HFFc6 (cell line): ENCODE measurements around the gene RASSF3. TPM values are rescaled to one million over a fixed set of nuclear protein-coding genes. Genes with fewer than 3 reads are reported as not detected.
"Not testable (repeated sequence)": the region's sequence is repeated elsewhere in the genome, so short reads cannot be mapped to it uniquely, and the experiment has no call there.

ENCODE experiments used
- DNase-seq: peaks from one replicate; pipeline ENCODE4 v3.0.0-alpha.2; 2018
- H3K27ac Mint-ChIP-seq: 2 replicates; pipeline ENCODE4 v1.8.0; 2020; ENCODE audit warnings: mild to moderate bottlenecking, mixed read lengths
- H3K27me3 Mint-ChIP-seq: 2 replicates; pipeline ENCODE4 v1.8.0; 2021; ENCODE audit warnings: mild to moderate bottlenecking, moderate library complexity, mixed read lengths; ENCODE audit not compliant: insufficient read depth
- H3K36me3 Mint-ChIP-seq: 2 replicates; pipeline ENCODE4 v1.8.0; 2021; ENCODE audit warnings: low read depth, mixed read lengths
- H3K4me1 Mint-ChIP-seq: 2 replicates; pipeline ENCODE4 v1.8.0; 2020; ENCODE audit warnings: low read depth, mixed read lengths
- H3K4me3 Mint-ChIP-seq: 2 replicates; pipeline ENCODE4 v1.8.0; 2020; ENCODE audit warnings: mild to moderate bottlenecking, moderate library complexity, mixed read lengths
- H3K9me3 Mint-ChIP-seq: 2 replicates; pipeline ENCODE4 v1.8.0; 2020; ENCODE audit warnings: mild to moderate bottlenecking, mixed read lengths
- total RNA-seq, 6 experiments: library from RNA; stranded (reverse); fragmentation: NEBNext Ultra II Directional; extraction: Animal tissue kit (Norgen Biotek cat#: 25700); gene quantifications; 2 replicates in 1 of 6; 3 replicates in 5 of 6; pipeline ENCODE4 v1.2.3, GENCODE V29; 2021
- TF ChIP-seq, protein P1 (sequence below): fragments of 200-600 bp; sonication (generic); IDR thresholded peaks from 2 replicates; pipeline ENCODE4 v1.5.0; 2021; ENCODE audit warnings: antibody characterized with exemption, mild to moderate bottlenecking

The RASSF3 gene
- total RNA-seq, 6 experiments from 2014 or later: 16.9 to 23.3 (median 20.6) TPM

DNA sequence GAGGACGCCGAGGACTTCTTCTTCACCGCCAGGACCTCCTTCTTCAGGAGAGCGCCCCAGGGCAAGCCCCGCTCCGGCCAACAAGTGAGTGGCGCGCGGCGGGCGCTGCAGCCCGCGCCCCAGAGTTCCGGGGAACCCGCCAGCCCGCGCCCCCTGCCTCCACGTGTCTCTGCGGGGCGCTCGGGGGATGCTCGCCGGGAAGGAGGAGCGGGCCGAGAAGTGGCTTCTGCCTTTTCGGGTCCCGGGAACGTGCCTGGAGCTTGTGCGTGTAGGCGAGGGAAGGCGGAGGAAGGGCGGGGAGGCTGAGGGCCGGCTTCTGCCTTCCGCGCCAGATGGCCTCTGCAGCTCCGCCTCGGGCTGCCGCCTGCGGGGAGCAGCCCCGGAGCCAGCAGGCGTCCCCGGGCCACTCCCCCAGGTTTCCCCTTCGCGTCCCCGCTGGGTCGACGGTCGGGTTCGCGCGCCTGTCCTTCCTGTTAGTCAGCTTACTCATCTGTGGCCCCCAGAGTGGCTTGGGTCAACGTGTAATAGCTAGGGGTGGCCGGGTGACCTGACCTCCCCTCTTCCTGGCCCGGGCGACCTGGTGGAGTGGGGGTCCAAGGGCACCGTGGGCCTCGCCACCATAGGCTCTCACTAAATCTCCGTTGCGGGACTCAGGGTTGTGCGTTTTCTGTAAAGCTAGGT, 505 bp downstream of the RASSF3 start:
- H3K27me3 Mint-ChIP-seq: no peaks in the 10 kb centered on the region; the same call in 1 of the 2 replicates
- no peaks in the 10 kb centered on the region for H3K9me3 Mint-ChIP-seq
- TF ChIP-seq, protein P1, sequence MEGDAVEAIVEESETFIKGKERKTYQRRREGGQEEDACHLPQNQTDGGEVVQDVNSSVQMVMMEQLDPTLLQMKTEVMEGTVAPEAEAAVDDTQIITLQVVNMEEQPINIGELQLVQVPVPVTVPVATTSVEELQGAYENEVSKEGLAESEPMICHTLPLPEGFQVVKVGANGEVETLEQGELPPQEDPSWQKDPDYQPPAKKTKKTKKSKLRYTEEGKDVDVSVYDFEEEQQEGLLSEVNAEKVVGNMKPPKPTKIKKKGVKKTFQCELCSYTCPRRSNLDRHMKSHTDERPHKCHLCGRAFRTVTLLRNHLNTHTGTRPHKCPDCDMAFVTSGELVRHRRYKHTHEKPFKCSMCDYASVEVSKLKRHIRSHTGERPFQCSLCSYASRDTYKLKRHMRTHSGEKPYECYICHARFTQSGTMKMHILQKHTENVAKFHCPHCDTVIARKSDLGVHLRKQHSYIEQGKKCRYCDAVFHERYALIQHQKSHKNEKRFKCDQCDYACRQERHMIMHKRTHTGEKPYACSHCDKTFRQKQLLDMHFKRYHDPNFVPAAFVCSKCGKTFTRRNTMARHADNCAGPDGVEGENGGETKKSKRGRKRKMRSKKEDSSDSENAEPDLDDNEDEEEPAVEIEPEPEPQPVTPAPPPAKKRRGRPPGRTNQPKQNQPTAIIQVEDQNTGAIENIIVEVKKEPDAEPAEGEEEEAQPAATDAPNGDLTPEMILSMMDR: no peak
- H3K4me1 Mint-ChIP-seq: peaks cover 38% of the 10 kb centered on the region
- peak overlapping the region; percentile 97 for H3K4me3 Mint-ChIP-seq
- peak; percentile 39 for DNase-seq
- H3K27ac Mint-ChIP-seq: peak overlapping the region; percentile 81
- peaks cover 6% of the 10 kb centered on the region for H3K36me3 Mint-ChIP-seq

GRCh38 chr12:64611341-64612284, 1.3 kb downstream of the RASSF3 start:
- Mint-ChIP-seq H3K27me3 (no peaks in the 10 kb centered on the region; the same call in 1 of the 2 replicates), H3K9me3 (no peaks in the 10 kb centered on the region), H3K4me1 (peaks cover 46% of the 10 kb centered on the region), H3K4me3 (peak overlapping the region; percentile 97), H3K36me3 (peaks cover 6% of the 10 kb centered on the region), H3K27ac (peak overlapping the region; percentile 81)
- TF ChIP-seq, protein P1: no peak
- peak; percentile 16 for DNase-seq

DNA sequence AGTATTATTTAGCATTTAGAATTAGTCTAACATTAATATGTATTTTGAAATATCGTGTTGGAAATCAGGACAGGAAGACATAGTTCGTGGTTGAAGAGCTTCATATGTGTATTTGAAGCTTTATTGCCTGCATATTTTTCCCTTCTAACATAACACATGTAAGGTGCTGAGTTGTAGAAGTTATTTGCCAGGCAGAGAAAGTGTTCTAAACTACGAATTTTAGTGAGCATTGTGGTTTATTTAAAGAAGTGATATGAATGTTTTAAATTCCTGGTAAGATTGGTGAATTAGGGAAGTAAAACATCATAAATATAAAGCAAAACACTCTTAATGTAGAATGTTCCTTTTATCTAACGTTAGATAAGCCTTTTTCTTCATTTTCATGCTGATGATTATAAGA, 2.5 kb downstream of the RASSF3 start:
- no peak for DNase-seq
- H3K27ac Mint-ChIP-seq: no peak overlapping the region
- H3K27me3 Mint-ChIP-seq: no peaks in the 10 kb centered on the region; the same call in 1 of the 2 replicates
- peaks cover 6% of the 10 kb centered on the region for H3K36me3 Mint-ChIP-seq
- peak overlapping the region; percentile 54; the same call in 1 of the 2 replicates for H3K4me3 Mint-ChIP-seq
- H3K4me1 Mint-ChIP-seq: peaks cover 48% of the 10 kb centered on the region
- no peaks in the 10 kb centered on the region for H3K9me3 Mint-ChIP-seq
- TF ChIP-seq, protein P1: no peak

DNA sequence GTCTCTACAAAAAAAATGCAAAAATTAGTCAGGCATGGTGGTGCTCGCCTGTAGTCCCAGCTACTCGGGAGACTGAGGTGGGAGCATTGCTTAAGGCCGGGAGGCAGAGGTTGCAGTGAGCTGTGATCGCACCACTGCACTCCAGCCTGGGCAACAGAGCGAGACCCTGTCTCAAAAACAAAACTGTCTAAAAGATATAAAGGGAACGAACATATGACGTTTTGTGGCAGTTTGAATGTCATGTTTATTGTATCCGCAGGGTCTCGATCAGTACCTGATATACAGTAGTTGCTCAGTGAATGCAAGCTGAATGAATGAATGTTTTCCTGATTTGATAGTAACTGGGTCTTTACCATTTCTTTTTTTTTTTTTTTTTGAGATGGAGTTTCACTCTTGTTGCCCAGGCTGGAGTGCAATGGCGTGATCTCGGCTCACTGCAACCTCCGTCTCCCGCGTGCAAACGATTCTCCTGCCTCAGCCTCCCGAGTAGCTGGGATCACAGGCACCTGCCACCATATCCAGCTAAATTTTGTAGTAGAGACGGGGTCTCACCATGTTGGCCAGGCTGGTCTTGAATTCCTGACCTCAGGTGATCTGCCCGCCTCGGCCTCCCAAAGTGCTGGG, 3.6 kb downstream of the RASSF3 start:
- H3K27ac Mint-ChIP-seq, H3K36me3 Mint-ChIP-seq, DNase-seq, H3K9me3 Mint-ChIP-seq, H3K27me3 Mint-ChIP-seq, H3K4me3 Mint-ChIP-seq: not testable (repeated sequence)
- H3K4me1 Mint-ChIP-seq: peaks cover 44% of the 10 kb centered on the region

GRCh38 chr12:64616201-64616600, 5.9 kb downstream of the RASSF3 start:
- TF ChIP-seq, protein P1: no peak
- Mint-ChIP-seq H3K27ac (peak overlapping the region; percentile 66), H3K4me1 (peaks cover 55% of the 10 kb centered on the region), H3K36me3 (peaks cover 6% of the 10 kb centered on the region), H3K4me3 (no peak overlapping the region), H3K27me3 (no peaks in the 10 kb centered on the region), H3K9me3 (no peaks in the 10 kb centered on the region)
- no peak for DNase-seq
